GM23338 (cell line): ENCODE measurements around the gene COX4I1. TPM values are rescaled to one million over a fixed set of nuclear protein-coding genes. Genes with fewer than 3 reads are reported as not detected.

ENCODE experiments used
- ATAC-seq: fragments of 200-7000 bp; cut with Tn5 transposase; 3 replicates; pipeline ENCODE4 v1.9.1; 2020
- DNase-seq: peaks from one replicate; pipeline ENCODE4 v3.0.0-alpha.2; 2015; ENCODE audit warnings: low spot score
- H2AFZ ChIP-seq: fragments of 200-600 bp; sonication (generic); 2 replicates; pipeline ENCODE4 v1.8.0; 2016; ENCODE audit warnings: antibody characterized with exemption, mild to moderate bottlenecking, moderate library complexity
- H3F3A ChIP-seq: fragments of 200-600 bp; sonication (generic); replicated peaks from 2 replicates; pipeline ENCODE4 v1.8.0; 2017; ENCODE audit warnings: antibody characterized with exemption, mixed run types, low read depth
- H3K27ac ChIP-seq: fragments of 200-600 bp; sonication (generic); 2 replicates; pipeline ENCODE4 v1.6.1; 2016; ENCODE audit warnings: low read depth
- H3K27me3 ChIP-seq: fragments of 200-600 bp; sonication (generic); 2 replicates; pipeline ENCODE4 v1.8.0; 2016; ENCODE audit warnings: mild to moderate bottlenecking, mixed run types, moderate library complexity; ENCODE audit not compliant: insufficient read depth
- H3K36me3 ChIP-seq: fragments of 200-600 bp; sonication (generic); 2 replicates; pipeline ENCODE4 v1.8.0; 2016; ENCODE audit warnings: mild to moderate bottlenecking; ENCODE audit not compliant: insufficient read depth
- H3K4me1 ChIP-seq: fragments of 200-600 bp; sonication (generic); 2 replicates; pipeline ENCODE4 v1.8.0; 2016; ENCODE audit warnings: mild to moderate bottlenecking, moderate library complexity; ENCODE audit not compliant: insufficient read depth
- H3K4me2 ChIP-seq: fragments of 200-600 bp; sonication (generic); 2 replicates; pipeline ENCODE4 v1.7.1; 2017; ENCODE audit warnings: mixed run types
- H3K4me3 ChIP-seq: fragments of 200-600 bp; sonication (generic); 2 replicates; pipeline ENCODE4 v1.6.1; 2016; ENCODE audit warnings: mixed run types
- H3K79me2 ChIP-seq: fragments of 200-600 bp; sonication (generic); replicated peaks from 2 replicates; pipeline ENCODE4 v1.8.0; 2017; ENCODE audit warnings: mild to moderate bottlenecking; ENCODE audit not compliant: insufficient read depth
- H3K9me2 ChIP-seq: fragments of 200-600 bp; sonication (generic); 2 replicates; pipeline ENCODE4 v1.8.0; 2017; ENCODE audit not compliant: insufficient read depth
- H4K20me1 ChIP-seq: fragments of 200-600 bp; sonication (generic); replicated peaks from 2 replicates; pipeline ENCODE4 v1.8.0; 2017; ENCODE audit warnings: mild to moderate bottlenecking; ENCODE audit not compliant: insufficient read depth
- H3K27ac Mint-ChIP-seq: 2 replicates; pipeline ENCODE4 v1.8.0; 2020; ENCODE audit warnings: inconsistent platforms, mild to moderate bottlenecking, moderate library complexity, mixed read lengths
- H3K27me3 Mint-ChIP-seq: 3 replicates; pipeline ENCODE4 v1.8.0; 2022; ENCODE audit warnings: low read depth, mild to moderate bottlenecking, moderate library complexity, mixed read lengths, inconsistent platforms; ENCODE audit not compliant: insufficient read depth, poor library complexity
- H3K36me3 Mint-ChIP-seq: 3 replicates; pipeline ENCODE4 v1.8.0; 2021; ENCODE audit warnings: low read depth, mild to moderate bottlenecking, inconsistent platforms, moderate library complexity, mixed read lengths
- H3K4me1 Mint-ChIP-seq: 3 replicates; pipeline ENCODE4 v1.8.0; 2020; ENCODE audit warnings: mild to moderate bottlenecking, inconsistent platforms, mixed read lengths
- H3K4me3 Mint-ChIP-seq: 3 replicates; pipeline ENCODE4 v1.8.0; 2021; ENCODE audit warnings: moderate library complexity, mild to moderate bottlenecking, inconsistent platforms, mixed read lengths
- H3K9me3 Mint-ChIP-seq: 3 replicates; pipeline ENCODE4 v1.8.0; 2020; ENCODE audit warnings: moderate library complexity, mild to moderate bottlenecking, inconsistent platforms, mixed read lengths
- CTCF ChIP-seq, 2 experiments: fragments of 200-600 bp in 1 of 2; sonication (generic) in 1 of 2; conservative IDR thresholded peaks; 2 replicates each; pipeline versions ENCODE4 v1.5.1 to v1.6.1; 2016 to 2017; ENCODE audit warnings: antibody characterized with exemption in 2 of 2, low read depth in 2 of 2, mild to moderate bottlenecking in 2 of 2, moderate library complexity in 1 of 2
- ETS1 ChIP-seq: IDR thresholded peaks from 2 replicates; pipeline ENCODE4 v1.6.1; 2016; ENCODE audit warnings: antibody characterized with exemption
- EZH2phosphoT487 ChIP-seq: fragments of 200-600 bp; sonication (generic); IDR thresholded peaks from one replicate; pipeline ENCODE4 v1.8.1; 2018; ENCODE audit warnings: antibody characterized with exemption; ENCODE audit not compliant: unreplicated experiment
- JUNB ChIP-seq: IDR thresholded peaks from one replicate; pipeline ENCODE4 v1.6.1; 2016; ENCODE audit warnings: antibody characterized with exemption; ENCODE audit not compliant: unreplicated experiment
- NANOG ChIP-seq: IDR thresholded peaks from 2 replicates; pipeline ENCODE4 v1.6.1; 2016; ENCODE audit warnings: antibody characterized with exemption, borderline replicate concordance
- POLR2AphosphoS5 ChIP-seq: IDR thresholded peaks from 2 replicates; pipeline ENCODE4 v1.6.1; 2016; ENCODE audit warnings: antibody characterized with exemption, low read depth
- ZNF114 ChIP-seq: fragments of 250-450 bp; sonication (Bioruptor Pico); IDR thresholded peaks from 2 replicates; pipeline ENCODE4 v1.5.0; 2020; ENCODE audit warnings: mild to moderate bottlenecking, moderate library complexity
- ZNF331 ChIP-seq: fragments of 250-450 bp; sonication (Bioruptor Pico); IDR thresholded peaks from 2 replicates; pipeline ENCODE4 v1.5.0; 2020; ENCODE audit warnings: low read depth, mild to moderate bottlenecking, moderate library complexity
- ZNF462 ChIP-seq: fragments of 250-450 bp; sonication (Bioruptor Pico); IDR thresholded peaks from 2 replicates; pipeline ENCODE4 v1.5.0; 2020; ENCODE audit warnings: mild to moderate bottlenecking, moderate library complexity
- polyA plus RNA-seq: library from polyadenylated mRNA; unstranded; fragments of >200 nt; fragmentation: Nextera tagmentation; extraction: Ambion mirVana; gene quantifications from 2 replicates; pipeline ENCODE4 v1.2.1, GENCODE V29; 2016
- total RNA-seq: library from RNA; depleted of rRNA; stranded (reverse); fragments of >200 nt; shearing (Covaris generic); gene quantifications from 2 replicates; pipeline ENCODE4 v1.2.3, GENCODE V29; 2014

The COX4I1 gene
- total and polyA plus RNA-seq, 2 experiments from 2014 or later = 329 to 1,008 TPM

GRCh38 chr16:85778873-85779272, 20.6 kb upstream of the COX4I1 start (continued):
- TF ChIP-seq ZNF462 (no peak), EZH2phosphoT487 (no peak), POLR2AphosphoS5 (no peak), NANOG (no peak), ETS1 (no peak)

GRCh38 chr16:85780281-85780680, 19.2 kb upstream of the COX4I1 start:
- H3K27me3 Mint-ChIP-seq = peaks cover 5% of the 10 kb centered on the region
- Histone ChIP-seq H3K4me2 (no peak overlapping the region), H3F3A (no peaks in the 10 kb centered on the region), H3K9me2 (no peaks in the 10 kb centered on the region), H3K79me2 (peaks cover 16% of the 10 kb centered on the region), H4K20me1 (peaks cover 11% of the 10 kb centered on the region), H2AFZ (no peak overlapping the region), H3K27me3 (no peaks in the 10 kb centered on the region), H3K36me3 (peaks cover 26% of the 10 kb centered on the region), H3K4me3 (no peak overlapping the region), H3K27ac (no peak overlapping the region), H3K4me1 (no peaks in the 10 kb centered on the region)
- H3K4me3 Mint-ChIP-seq = no peak overlapping the region
- peaks cover 45% of the 10 kb centered on the region for H3K36me3 Mint-ChIP-seq
- no peaks in the 10 kb centered on the region for H3K4me1 Mint-ChIP-seq
- ATAC-seq (no peak), DNase-seq (no peak)
- no peak overlapping the region for H3K27ac Mint-ChIP-seq
- no peaks in the 10 kb centered on the region for H3K9me3 Mint-ChIP-seq
- TF ChIP-seq ETS1 (no peak), ZNF114 (CRISPR knock-in tag) (no peak), JUNB (no peak), ZNF331 (CRISPR knock-in tag) (no peak), NANOG (no peak), CTCF (conservative IDR thresholded peaks at IDR 0.05; ENCODE audit: low read depth in 2 of 2) (no peak)
